ENCODE results near the gene PSMD7.

The PSMD7 gene

GRCh38 chr16:74296432-74297144 is at the start of gene PSMD7:
TSS of gene PSMD7 (plus strand) at chr16:74296814. CDS start at chr16:74296915, 101 bp downstream.
- peaks cover 53% of the 10 kb centered on the region for H3K36me3 Mint-ChIP-seq (ENCODE audit: low read depth)
- H3K27me3 Mint-ChIP-seq: no peaks in the 10 kb centered on the region
- peak within 1 kb of the TSS; percentile 98 for H3K27ac Mint-ChIP-seq
- peak within 1 kb of the TSS; percentile 94 for H3K4me3 Mint-ChIP-seq
- H3K4me1 Mint-ChIP-seq (ENCODE audit: low read depth): peaks cover 31% of the 10 kb centered on the region
- H3K9me3 Mint-ChIP-seq: peaks cover 9% of the 10 kb centered on the region
- intact Hi-C loops (cut with micrococcal nuclease): loop anchor here (10.0 kb wide), 1 partner anchor 308 kb away; the partner anchor contains the start of gene GLG1

- Mint-ChIP-seq H3K36me3 (ENCODE audit: low read depth) (no peaks in the 10 kb centered on the region), H3K4me3 (no peak overlapping the region), H3K9me3 (no peaks in the 10 kb centered on the region), H3K27me3 (no peaks in the 10 kb centered on the region), H3K4me1 (ENCODE audit: low read depth) (no peaks in the 10 kb centered on the region), H3K27ac (no peak overlapping the region)
- intact Hi-C loops (cut with micrococcal nuclease): no loop called here
Measured at GRCh38 chr16:74249254-74249653, 47.4 kb upstream of the PSMD7 start.

DNA sequence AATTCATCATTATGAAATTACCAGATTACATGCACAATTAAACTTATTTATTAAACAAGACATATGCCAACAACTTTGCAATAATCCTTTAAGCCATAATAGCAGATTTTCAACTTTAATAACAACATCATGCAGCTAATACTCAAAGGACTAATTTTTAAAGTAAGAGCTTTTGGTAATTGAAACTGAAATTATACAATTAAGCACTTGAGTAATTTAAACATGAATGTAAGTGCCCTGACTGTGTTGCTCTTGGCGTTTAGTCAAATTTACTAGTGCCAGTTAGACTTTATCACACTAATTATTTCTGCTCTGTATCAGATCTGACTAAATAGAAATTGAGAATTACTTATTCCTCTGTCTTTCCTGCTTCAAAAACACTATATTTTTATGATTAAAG is 46.8 kb upstream of the PSMD7 start:
- Mint-ChIP-seq H3K36me3 (ENCODE audit: low read depth) (no peaks in the 10 kb centered on the region), H3K4me3 (no peak overlapping the region), H3K4me1 (ENCODE audit: low read depth) (no peaks in the 10 kb centered on the region), H3K27me3 (no peaks in the 10 kb centered on the region), H3K27ac (no peak overlapping the region), H3K9me3 (no peaks in the 10 kb centered on the region)
- intact Hi-C loops (cut with micrococcal nuclease): no loop called here

- Mint-ChIP-seq H3K4me3 (no peak overlapping the region), H3K4me1 (ENCODE audit: low read depth) (no peaks in the 10 kb centered on the region), H3K27ac (no peak overlapping the region), H3K27me3 (no peaks in the 10 kb centered on the region), H3K9me3 (no peaks in the 10 kb centered on the region), H3K36me3 (ENCODE audit: low read depth) (no peaks in the 10 kb centered on the region)
- intact Hi-C loops (cut with micrococcal nuclease): no loop called here
Measured at GRCh38 chr16:74252329-74252728, 44.3 kb upstream of the PSMD7 start.

GRCh38 chr16:74253161-74253938 is 43.3 kb upstream of the PSMD7 start:
- H3K4me3 Mint-ChIP-seq: no peak overlapping the region
- H3K9me3 Mint-ChIP-seq: no peaks in the 10 kb centered on the region
- no peaks in the 10 kb centered on the region for H3K36me3 Mint-ChIP-seq (ENCODE audit: low read depth)
- H3K27me3 Mint-ChIP-seq: no peaks in the 10 kb centered on the region
- intact Hi-C loops (cut with micrococcal nuclease): no loop called here
- no peaks in the 10 kb centered on the region for H3K4me1 Mint-ChIP-seq (ENCODE audit: low read depth)
- no peak overlapping the region for H3K27ac Mint-ChIP-seq

GRCh38 chr16:74257061-74257460 is 39.6 kb upstream of the PSMD7 start:
- Mint-ChIP-seq H3K27me3 (no peaks in the 10 kb centered on the region), H3K9me3 (no peaks in the 10 kb centered on the region), H3K27ac (no peak overlapping the region), H3K36me3 (ENCODE audit: low read depth) (no peaks in the 10 kb centered on the region), H3K4me3 (no peak overlapping the region), H3K4me1 (ENCODE audit: low read depth) (no peaks in the 10 kb centered on the region)
- intact Hi-C loops (cut with micrococcal nuclease): no loop called here

DNA sequence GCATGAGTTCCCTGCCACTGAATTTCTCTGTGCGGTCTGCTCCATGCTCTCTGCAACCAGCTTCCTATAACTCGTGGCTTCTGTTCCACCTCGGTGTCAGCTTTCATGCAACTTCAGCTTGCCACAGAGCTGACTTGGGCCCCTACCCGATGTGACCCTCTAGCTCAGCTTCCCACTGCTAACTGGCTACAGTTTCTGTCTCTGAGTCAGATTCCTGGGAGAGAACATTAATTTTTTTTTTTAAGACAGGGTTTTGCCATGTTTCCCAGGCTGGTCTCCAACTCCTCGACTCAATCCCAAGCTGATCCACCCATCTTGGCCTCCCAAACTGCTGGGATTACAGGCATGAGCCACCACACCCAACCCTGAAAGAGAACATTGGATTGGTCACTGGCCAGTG is 35.5 kb upstream of the PSMD7 start:
- Mint-ChIP-seq H3K27ac (no peak overlapping the region), H3K4me3 (no peak overlapping the region), H3K4me1 (ENCODE audit: low read depth) (no peaks in the 10 kb centered on the region), H3K27me3 (no peaks in the 10 kb centered on the region), H3K9me3 (no peaks in the 10 kb centered on the region), H3K36me3 (ENCODE audit: low read depth) (no peaks in the 10 kb centered on the region)
- intact Hi-C loops (cut with micrococcal nuclease): no loop called here

- Mint-ChIP-seq H3K4me3 (no peak overlapping the region), H3K9me3 (no peaks in the 10 kb centered on the region), H3K27me3 (no peaks in the 10 kb centered on the region), H3K36me3 (ENCODE audit: low read depth) (no peaks in the 10 kb centered on the region), H3K4me1 (ENCODE audit: low read depth) (no peaks in the 10 kb centered on the region), H3K27ac (no peak overlapping the region)
- intact Hi-C loops (cut with micrococcal nuclease): no loop called here
Measured at GRCh38 chr16:74264811-74265210, 31.8 kb upstream of the PSMD7 start.

DNA sequence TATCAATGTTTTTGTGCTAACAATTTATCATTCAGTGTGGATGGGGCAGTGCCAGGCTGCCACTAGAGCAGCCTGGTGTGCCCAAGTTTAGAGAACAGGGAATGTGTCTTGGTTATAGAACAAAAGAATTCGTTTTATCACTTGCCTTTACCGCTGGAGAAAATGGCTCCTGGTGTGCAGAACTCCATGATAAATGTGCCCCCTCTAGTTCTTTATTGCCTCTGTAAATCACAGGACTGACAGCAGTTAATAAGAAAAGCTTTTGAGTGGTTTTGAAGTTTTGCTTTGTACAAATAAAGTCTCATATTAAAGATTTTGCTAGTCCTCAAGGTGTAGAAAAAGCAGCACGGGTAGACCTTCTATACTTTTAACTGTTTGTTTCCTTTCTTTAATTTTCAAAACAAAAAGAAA is 28.2 kb upstream of the PSMD7 start:
- no peaks in the 10 kb centered on the region for H3K36me3 Mint-ChIP-seq (ENCODE audit: low read depth)
- H3K4me1 Mint-ChIP-seq (ENCODE audit: low read depth): no peaks in the 10 kb centered on the region
- H3K9me3 Mint-ChIP-seq: no peaks in the 10 kb centered on the region
- intact Hi-C loops (cut with micrococcal nuclease): no loop called here
- no peak overlapping the region for H3K27ac Mint-ChIP-seq
- H3K27me3 Mint-ChIP-seq: peaks cover 2% of the 10 kb centered on the region
- H3K4me3 Mint-ChIP-seq: no peak overlapping the region

DNA sequence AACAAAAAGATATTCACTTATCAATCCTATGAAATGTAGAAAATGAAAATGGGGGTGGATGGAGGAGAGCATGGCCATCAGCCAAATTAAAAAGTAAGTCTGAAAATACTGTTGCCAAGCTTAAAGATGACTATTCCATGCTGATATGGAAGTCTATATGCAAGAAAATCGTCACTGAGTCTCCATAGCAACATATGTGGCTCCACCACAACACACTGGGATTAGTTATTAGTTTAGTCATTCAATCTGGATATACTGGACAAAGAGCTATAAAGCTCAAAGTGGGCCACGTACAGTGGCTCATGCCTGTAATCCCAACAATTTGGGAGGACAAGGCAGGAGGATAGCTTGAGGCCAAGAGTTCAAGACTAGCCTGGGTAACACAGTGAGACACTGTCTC is 24.7 kb upstream of the PSMD7 start:
- no peak overlapping the region for H3K27ac Mint-ChIP-seq
- H3K4me1 Mint-ChIP-seq (ENCODE audit: low read depth): no peaks in the 10 kb centered on the region
- no peak overlapping the region for H3K4me3 Mint-ChIP-seq
- H3K27me3 Mint-ChIP-seq: peaks cover 2% of the 10 kb centered on the region
- no peaks in the 10 kb centered on the region for H3K9me3 Mint-ChIP-seq
- intact Hi-C loops (cut with micrococcal nuclease): no loop called here
- H3K36me3 Mint-ChIP-seq (ENCODE audit: low read depth): no peaks in the 10 kb centered on the region

DNA sequence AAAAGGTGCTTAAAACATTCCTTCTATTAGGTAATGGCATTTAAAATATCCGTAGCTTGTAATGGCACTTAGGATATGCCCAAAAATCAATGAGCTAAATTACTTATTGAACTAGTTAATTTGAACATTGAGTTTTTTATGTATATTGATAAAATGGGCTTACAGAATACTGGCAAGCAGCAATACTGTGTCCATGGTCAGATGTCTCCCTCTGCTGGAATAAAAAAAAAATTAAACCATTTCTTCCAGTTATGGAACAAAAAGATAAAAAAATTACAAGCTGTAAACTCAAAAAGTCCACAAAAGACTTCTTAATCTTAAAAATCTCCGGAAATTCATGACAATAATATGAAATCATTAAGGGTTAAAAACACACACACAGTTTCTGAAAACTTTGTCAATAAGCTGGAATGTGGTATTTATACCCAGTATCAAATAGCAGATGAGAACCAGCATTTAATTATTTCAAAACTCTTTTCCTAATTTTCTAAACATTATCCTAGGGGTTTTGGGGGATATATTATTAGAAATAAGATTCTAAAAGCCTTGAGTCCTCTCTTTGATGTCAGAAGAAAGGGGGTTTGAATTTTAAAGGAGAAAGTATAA is 21.5 kb upstream of the PSMD7 start:
- Mint-ChIP-seq H3K9me3 (no peaks in the 10 kb centered on the region), H3K27ac (no peak overlapping the region), H3K27me3 (peaks cover 4% of the 10 kb centered on the region), H3K4me1 (ENCODE audit: low read depth) (no peaks in the 10 kb centered on the region), H3K36me3 (ENCODE audit: low read depth) (no peaks in the 10 kb centered on the region), H3K4me3 (no peak overlapping the region)
- intact Hi-C loops (cut with micrococcal nuclease): no loop called here

DNA sequence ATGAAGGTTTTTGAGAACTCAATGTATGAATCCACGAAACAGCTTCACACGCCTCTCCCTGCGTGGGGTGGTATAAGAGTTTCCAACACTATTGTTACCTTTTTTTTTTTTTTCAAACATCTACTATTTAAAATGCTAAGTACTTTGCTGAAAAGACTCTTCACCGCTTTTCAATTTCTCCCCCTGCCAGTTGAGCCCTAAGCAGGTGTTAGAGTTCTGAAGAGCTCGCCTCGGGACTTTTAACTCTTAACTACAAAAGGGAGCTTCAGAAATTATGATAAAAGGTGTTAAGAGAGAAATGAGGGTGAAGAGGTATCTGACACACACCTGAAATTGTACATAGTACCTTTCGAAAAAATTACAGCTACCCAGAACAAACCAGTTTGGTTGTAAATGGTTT is 20.9 kb upstream of the PSMD7 start:
- Mint-ChIP-seq H3K4me1 (ENCODE audit: low read depth) (no peaks in the 10 kb centered on the region), H3K36me3 (ENCODE audit: low read depth) (no peaks in the 10 kb centered on the region), H3K9me3 (no peaks in the 10 kb centered on the region), H3K27me3 (peaks cover 6% of the 10 kb centered on the region), H3K27ac (no peak overlapping the region), H3K4me3 (no peak overlapping the region)
- intact Hi-C loops (cut with micrococcal nuclease): no loop called here

- Mint-ChIP-seq H3K36me3 (ENCODE audit: low read depth) (no peaks in the 10 kb centered on the region), H3K4me1 (ENCODE audit: low read depth) (no peaks in the 10 kb centered on the region), H3K27ac (no peak overlapping the region), H3K9me3 (no peaks in the 10 kb centered on the region), H3K4me3 (no peak overlapping the region), H3K27me3 (peaks cover 4% of the 10 kb centered on the region)
- intact Hi-C loops (cut with micrococcal nuclease): no loop called here
Measured at GRCh38 chr16:74277974-74278373, 18.6 kb upstream of the PSMD7 start.

GRCh38 chr16:74279266-74279665 is 17.3 kb upstream of the PSMD7 start:
- intact Hi-C loops (cut with micrococcal nuclease): no loop called here
- Mint-ChIP-seq H3K9me3 (no peaks in the 10 kb centered on the region), H3K27ac (no peak overlapping the region), H3K36me3 (ENCODE audit: low read depth) (no peaks in the 10 kb centered on the region), H3K4me1 (ENCODE audit: low read depth) (no peaks in the 10 kb centered on the region), H3K27me3 (peaks cover 4% of the 10 kb centered on the region), H3K4me3 (no peak overlapping the region)
